H1 (cell line): ENCODE results near the gene USE1.

Experiments
- GABPA ChIP-seq: IDR thresholded peaks from 2 replicates; pipeline ENCODE4 v1.6.1; 2011; ENCODE audit warnings: mild to moderate bottlenecking, low read length, moderate library complexity, borderline replicate concordance; ENCODE audit not compliant: insufficient read depth
- RFX5 ChIP-seq: IDR thresholded peaks from 2 replicates; pipeline ENCODE4 v1.6.1; 2011; ENCODE audit warnings: low read depth, low read length, improper control_type of control experiment, borderline replicate concordance
- TAF1 ChIP-seq: IDR thresholded peaks from 2 replicates; pipeline ENCODE4 v1.6.1; 2011; ENCODE audit warnings: mild to moderate bottlenecking, low read depth, low read length

- TF ChIP-seq RFX5 (no peak), GABPA (no peak), TAF1 (no peak)
Observed at GRCh38 chr19:17237747-17238706, 22.9 kb downstream of the USE1 start.
